ENCODE measurements around the gene SKP1. TPM values are rescaled to one million over a fixed set of nuclear protein-coding genes. Genes with fewer than 3 reads are reported as not detected.

SKP1 gene
- total RNA-seq, 1 donor from 2014 or later: 399 TPM

DNA sequence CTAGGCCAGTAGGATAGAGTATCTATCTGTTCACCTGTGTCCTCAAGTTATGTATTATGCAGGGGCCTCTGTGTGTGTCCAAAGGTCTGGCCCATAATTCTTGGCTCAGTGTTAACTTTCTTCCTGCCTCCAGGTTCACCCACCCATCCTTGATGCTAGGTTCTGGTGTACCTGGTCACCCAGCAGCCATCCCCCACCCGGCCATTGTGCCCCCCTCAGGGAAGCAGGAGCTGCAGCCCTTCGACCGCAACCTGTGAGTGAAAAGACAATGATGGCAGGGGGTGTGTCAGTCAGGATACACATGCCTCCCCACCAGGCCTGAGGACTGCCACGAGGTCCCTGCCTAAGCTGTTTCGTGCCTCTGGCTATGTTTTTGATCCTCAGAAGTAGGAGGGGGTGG is 34.7 kb downstream of the SKP1 start:
- H3K27me3 ChIP-seq (ENCODE audit: insufficient read depth, low read length): no peaks in the 10 kb centered on the region
- no peak for TF ChIP-seq EZH2 (IDR thresholded peaks at IDR 0.05; ENCODE audit: insufficient read depth, low read length)
- TF ChIP-seq, protein P1, sequence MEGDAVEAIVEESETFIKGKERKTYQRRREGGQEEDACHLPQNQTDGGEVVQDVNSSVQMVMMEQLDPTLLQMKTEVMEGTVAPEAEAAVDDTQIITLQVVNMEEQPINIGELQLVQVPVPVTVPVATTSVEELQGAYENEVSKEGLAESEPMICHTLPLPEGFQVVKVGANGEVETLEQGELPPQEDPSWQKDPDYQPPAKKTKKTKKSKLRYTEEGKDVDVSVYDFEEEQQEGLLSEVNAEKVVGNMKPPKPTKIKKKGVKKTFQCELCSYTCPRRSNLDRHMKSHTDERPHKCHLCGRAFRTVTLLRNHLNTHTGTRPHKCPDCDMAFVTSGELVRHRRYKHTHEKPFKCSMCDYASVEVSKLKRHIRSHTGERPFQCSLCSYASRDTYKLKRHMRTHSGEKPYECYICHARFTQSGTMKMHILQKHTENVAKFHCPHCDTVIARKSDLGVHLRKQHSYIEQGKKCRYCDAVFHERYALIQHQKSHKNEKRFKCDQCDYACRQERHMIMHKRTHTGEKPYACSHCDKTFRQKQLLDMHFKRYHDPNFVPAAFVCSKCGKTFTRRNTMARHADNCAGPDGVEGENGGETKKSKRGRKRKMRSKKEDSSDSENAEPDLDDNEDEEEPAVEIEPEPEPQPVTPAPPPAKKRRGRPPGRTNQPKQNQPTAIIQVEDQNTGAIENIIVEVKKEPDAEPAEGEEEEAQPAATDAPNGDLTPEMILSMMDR (IDR thresholded peaks at IDR 0.05; ENCODE audit: insufficient read depth, low read depth, low read length): no peak
- peaks cover 55% of the 10 kb centered on the region for H3K79me2 ChIP-seq (ENCODE audit: insufficient read depth, low read length)
- H3K27ac ChIP-seq (ENCODE audit: low read depth, low read length): no peak overlapping the region
- no peak overlapping the region for H3K4me2 ChIP-seq (ENCODE audit: low read length)
- peaks cover 24% of the 10 kb centered on the region for H3K36me3 ChIP-seq (ENCODE audit: insufficient read depth, low read length)
- no peaks in the 10 kb centered on the region for H3K9me3 Mint-ChIP-seq (ENCODE audit: unreplicated experiment)
- H3K4me1 Mint-ChIP-seq (ENCODE audit: low read depth, unreplicated experiment): peaks cover 19% of the 10 kb centered on the region
- no peak for FAIRE-seq
- H3K36me3 Mint-ChIP-seq (ENCODE audit: low read depth, unreplicated experiment): peaks cover 5% of the 10 kb centered on the region
- no peaks in the 10 kb centered on the region for H3K27me3 Mint-ChIP-seq (ENCODE audit: low read depth, unreplicated experiment)
- H3K4me3 Mint-ChIP-seq (ENCODE audit: unreplicated experiment): no peak overlapping the region
- H3K4me3 ChIP-seq (ENCODE audit: insufficient read depth, low read depth, low read length): no peak overlapping the region
- peaks cover 93% of the 10 kb centered on the region for H4K20me1 ChIP-seq (ENCODE audit: insufficient read depth, low read length)
- no peaks in the 10 kb centered on the region for H3K9me3 ChIP-seq (ENCODE audit: insufficient read depth, low read depth, low read length)
- DNase-seq (ENCODE audit: low read depth): no peak
- H3K9ac ChIP-seq (ENCODE audit: low read length): no peak overlapping the region
- H3K27ac Mint-ChIP-seq (ENCODE audit: unreplicated experiment): no peak overlapping the region
- H2AFZ ChIP-seq (ENCODE audit: low read depth, low read length): no peak overlapping the region
- peaks cover 18% of the 10 kb centered on the region for H3K4me1 ChIP-seq (ENCODE audit: insufficient read depth, low read length)

DNA sequence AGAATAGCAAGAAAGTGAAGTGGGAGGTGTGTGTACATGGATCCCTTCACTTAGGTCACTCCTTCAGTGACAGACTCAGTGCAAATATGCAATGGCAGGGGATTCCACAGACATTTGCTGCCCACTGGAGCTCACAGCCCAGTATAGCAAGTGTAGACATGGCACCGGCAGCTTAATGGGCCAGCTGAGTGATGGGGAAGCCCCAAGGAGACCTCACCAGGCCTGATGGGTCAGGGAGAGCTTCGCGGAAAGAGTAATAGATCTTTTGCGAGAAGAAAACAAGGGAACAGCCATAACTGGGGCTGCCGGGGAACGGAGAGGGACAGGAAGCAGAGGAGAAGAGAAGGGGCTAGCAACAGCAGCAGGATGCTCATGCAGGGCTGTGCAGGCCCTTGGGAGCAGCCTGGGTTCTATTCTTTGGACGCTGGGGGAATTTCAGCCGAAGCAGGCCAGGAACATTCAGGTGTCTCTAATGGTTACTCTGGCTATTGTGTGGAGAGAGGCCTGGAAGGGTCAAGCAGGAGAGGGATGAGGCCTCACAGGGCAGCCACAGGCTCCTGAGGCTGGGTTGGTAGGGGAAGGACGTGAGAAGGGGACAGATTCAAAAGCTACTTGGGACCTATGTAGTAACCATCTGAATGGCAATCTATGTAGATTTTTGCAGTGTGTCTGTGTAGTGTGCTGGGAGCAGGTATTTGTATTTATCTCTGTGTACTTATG is 35.3 kb downstream of the SKP1 start:
- H3K27ac ChIP-seq (ENCODE audit: low read depth, low read length): no peak overlapping the region
- DNase-seq (ENCODE audit: low read depth): no peak
- H3K9me3 Mint-ChIP-seq (ENCODE audit: unreplicated experiment): no peaks in the 10 kb centered on the region
- no peak overlapping the region for H3K4me2 ChIP-seq (ENCODE audit: low read length)
- no peak overlapping the region for H3K9ac ChIP-seq (ENCODE audit: low read length)
- H3K36me3 ChIP-seq (ENCODE audit: insufficient read depth, low read length): peaks cover 24% of the 10 kb centered on the region
- H3K9me3 ChIP-seq (ENCODE audit: insufficient read depth, low read depth, low read length): no peaks in the 10 kb centered on the region
- TF ChIP-seq, protein P1 (IDR thresholded peaks at IDR 0.05; ENCODE audit: insufficient read depth, low read depth, low read length): no peak
- no peak for TF ChIP-seq EZH2 (IDR thresholded peaks at IDR 0.05; ENCODE audit: insufficient read depth, low read length)
- no peak for FAIRE-seq
- H2AFZ ChIP-seq (ENCODE audit: low read depth, low read length): no peak overlapping the region
- peaks cover 54% of the 10 kb centered on the region for H3K79me2 ChIP-seq (ENCODE audit: insufficient read depth, low read length)
- no peaks in the 10 kb centered on the region for H3K27me3 ChIP-seq (ENCODE audit: insufficient read depth, low read length)
- H3K27ac Mint-ChIP-seq (ENCODE audit: unreplicated experiment): no peak overlapping the region
- H3K36me3 Mint-ChIP-seq (ENCODE audit: low read depth, unreplicated experiment): peaks cover 3% of the 10 kb centered on the region
- H3K4me1 Mint-ChIP-seq (ENCODE audit: low read depth, unreplicated experiment): peaks cover 17% of the 10 kb centered on the region
- H4K20me1 ChIP-seq (ENCODE audit: insufficient read depth, low read length): peaks cover 93% of the 10 kb centered on the region
- H3K4me3 ChIP-seq (ENCODE audit: insufficient read depth, low read depth, low read length): no peak overlapping the region
- H3K4me3 Mint-ChIP-seq (ENCODE audit: unreplicated experiment): no peak overlapping the region
- H3K4me1 ChIP-seq (ENCODE audit: insufficient read depth, low read length): peaks cover 18% of the 10 kb centered on the region
- H3K27me3 Mint-ChIP-seq (ENCODE audit: low read depth, unreplicated experiment): no peaks in the 10 kb centered on the region

DNA sequence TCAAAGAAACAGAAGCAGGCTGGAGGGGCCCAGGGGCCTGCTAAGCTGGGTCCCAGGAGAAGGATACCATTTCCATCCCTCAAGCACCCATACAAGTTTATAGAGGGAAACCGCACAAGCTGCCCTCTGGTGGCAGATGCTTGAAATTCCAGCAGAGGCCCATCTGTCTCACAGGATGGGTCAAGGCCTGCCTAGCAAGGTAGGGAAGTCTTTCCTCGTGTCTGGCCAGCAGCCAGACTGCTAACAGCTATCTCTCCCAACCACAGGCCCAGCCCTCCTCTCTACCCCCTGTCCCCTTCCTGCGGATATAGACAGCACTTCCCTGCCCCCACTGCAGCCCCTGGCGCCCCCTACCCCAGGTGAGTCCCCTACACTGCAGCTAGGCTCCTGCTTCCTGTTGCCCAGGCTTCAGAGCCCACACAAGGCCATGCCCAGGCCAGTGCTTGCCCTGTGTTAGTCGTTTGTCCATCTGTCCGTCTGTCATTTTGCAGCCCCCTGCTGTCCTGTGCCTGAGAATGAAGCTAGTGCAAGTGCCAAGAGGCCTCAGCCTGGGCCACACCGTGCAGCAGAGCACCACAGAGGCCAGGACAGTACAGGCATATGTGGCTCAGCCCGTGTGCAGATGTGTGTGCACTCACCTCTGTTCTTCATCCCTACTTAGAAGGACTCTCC is 36.1 kb downstream of the SKP1 start:
- no peak for TF ChIP-seq EZH2 (IDR thresholded peaks at IDR 0.05; ENCODE audit: insufficient read depth, low read length)
- TF ChIP-seq, protein P1 (IDR thresholded peaks at IDR 0.05; ENCODE audit: insufficient read depth, low read depth, low read length): peak; percentile 68
- peaks cover 56% of the 10 kb centered on the region for H3K79me2 ChIP-seq (ENCODE audit: insufficient read depth, low read length)
- no peaks in the 10 kb centered on the region for H3K27me3 ChIP-seq (ENCODE audit: insufficient read depth, low read length)
- H3K4me2 ChIP-seq (ENCODE audit: low read length): no peak overlapping the region
- no peak overlapping the region for H2AFZ ChIP-seq (ENCODE audit: low read depth, low read length)
- peaks cover 18% of the 10 kb centered on the region for H3K4me1 ChIP-seq (ENCODE audit: insufficient read depth, low read length)
- peaks cover 93% of the 10 kb centered on the region for H4K20me1 ChIP-seq (ENCODE audit: insufficient read depth, low read length)
- peaks cover 6% of the 10 kb centered on the region for H3K36me3 Mint-ChIP-seq (ENCODE audit: low read depth, unreplicated experiment)
- H3K27ac Mint-ChIP-seq (ENCODE audit: unreplicated experiment): peak overlapping the region; percentile 41
- H3K4me1 Mint-ChIP-seq (ENCODE audit: low read depth, unreplicated experiment): peaks cover 17% of the 10 kb centered on the region
- H3K27ac ChIP-seq (ENCODE audit: low read depth, low read length): no peak overlapping the region
- no peak overlapping the region for H3K4me3 Mint-ChIP-seq (ENCODE audit: unreplicated experiment)
- H3K27me3 Mint-ChIP-seq (ENCODE audit: low read depth, unreplicated experiment): no peaks in the 10 kb centered on the region
- no peaks in the 10 kb centered on the region for H3K9me3 Mint-ChIP-seq (ENCODE audit: unreplicated experiment)
- H3K4me3 ChIP-seq (ENCODE audit: insufficient read depth, low read depth, low read length): no peak overlapping the region
- FAIRE-seq (no peak), DNase-seq (ENCODE audit: low read depth) (peak; percentile 53)
- H3K36me3 ChIP-seq (ENCODE audit: insufficient read depth, low read length): peaks cover 21% of the 10 kb centered on the region
- H3K9ac ChIP-seq (ENCODE audit: low read length): no peak overlapping the region
- H3K9me3 ChIP-seq (ENCODE audit: insufficient read depth, low read depth, low read length): no peaks in the 10 kb centered on the region
